ENCODE results near the gene SENP5.

Gene SENP5

GRCh38 chr3:196886144-196886543, 18.4 kb downstream of the SENP5 start:
- H3K9ac ChIP-seq (ENCODE audit: low read depth, low read length): no peak overlapping the region
- H3K27me3 ChIP-seq (ENCODE audit: insufficient read depth, low read length, poor library complexity): no peaks in the 10 kb centered on the region
- ATAC-seq (ENCODE audit: insufficient read depth, low read depth): no peak
- H3K36me3 ChIP-seq (ENCODE audit: insufficient read depth, low read length): peaks cover 50% of the 10 kb centered on the region
- peaks cover 96% of the 10 kb centered on the region for H3K79me2 ChIP-seq (ENCODE audit: insufficient read depth, low read length)
- no peak overlapping the region for H3K4me2 ChIP-seq (ENCODE audit: insufficient read depth, low read length)
- H3K4me1 ChIP-seq (ENCODE audit: insufficient read depth, low read length): no peaks in the 10 kb centered on the region
- DNase-seq: no peak
- H4K20me1 ChIP-seq (ENCODE audit: insufficient read depth, low read length): peaks cover 21% of the 10 kb centered on the region
- H3K9me3 ChIP-seq (ENCODE audit: insufficient read depth, low read length, severe bottlenecking): no peaks in the 10 kb centered on the region
- H2AFZ ChIP-seq (ENCODE audit: low read depth, low read length): no peak overlapping the region
- H3K4me3 ChIP-seq (ENCODE audit: low read depth in 1 of 2, low read length in 2 of 2): no peak overlapping the region
- TF ChIP-seq EZH2 (IDR thresholded peaks at IDR 0.05; ENCODE audit: borderline replicate concordance, low read depth, low read length, severe bottlenecking) (no peak), CTCF (IDR thresholded peaks at IDR 0.05; ENCODE audit: borderline replicate concordance, extremely low read depth, low read length, poor library complexity, severe bottlenecking) (no peak)
- H3K27ac ChIP-seq (ENCODE audit: low read length): no peak overlapping the region

GRCh38 chr3:196889844-196890708, 22.4 kb downstream of the SENP5 start:
- Histone ChIP-seq H3K27me3 (ENCODE audit: insufficient read depth, low read length, poor library complexity) (no peaks in the 10 kb centered on the region), H3K79me2 (ENCODE audit: insufficient read depth, low read length) (peaks cover 93% of the 10 kb centered on the region), H3K36me3 (ENCODE audit: insufficient read depth, low read length) (peaks cover 54% of the 10 kb centered on the region), H4K20me1 (ENCODE audit: insufficient read depth, low read length) (peaks cover 18% of the 10 kb centered on the region), H3K4me1 (ENCODE audit: insufficient read depth, low read length) (no peaks in the 10 kb centered on the region), H3K27ac (ENCODE audit: low read length) (no peak overlapping the region), H3K9me3 (ENCODE audit: insufficient read depth, low read length, severe bottlenecking) (no peaks in the 10 kb centered on the region), H2AFZ (ENCODE audit: low read depth, low read length) (no peak overlapping the region), H3K4me3 (ENCODE audit: low read depth in 1 of 2, low read length in 2 of 2) (no peak overlapping the region), H3K9ac (ENCODE audit: low read depth, low read length) (no peak overlapping the region), H3K4me2 (ENCODE audit: insufficient read depth, low read length) (no peak overlapping the region)
- ATAC-seq (ENCODE audit: insufficient read depth, low read depth) (no peak), DNase-seq (no peak)
- TF ChIP-seq CTCF (IDR thresholded peaks at IDR 0.05; ENCODE audit: borderline replicate concordance, extremely low read depth, low read length, poor library complexity, severe bottlenecking) (no peak), EZH2 (IDR thresholded peaks at IDR 0.05; ENCODE audit: borderline replicate concordance, low read depth, low read length, severe bottlenecking) (no peak)

- Histone ChIP-seq H3K4me3 (ENCODE audit: low read depth in 1 of 2, low read length in 2 of 2) (no peak overlapping the region), H3K9ac (ENCODE audit: low read depth, low read length) (no peak overlapping the region), H3K9me3 (ENCODE audit: insufficient read depth, low read length, severe bottlenecking) (no peaks in the 10 kb centered on the region), H4K20me1 (ENCODE audit: insufficient read depth, low read length) (peaks cover 7% of the 10 kb centered on the region; the same call in 1 of the 2 replicates), H3K27ac (ENCODE audit: low read length) (no peak overlapping the region), H3K79me2 (ENCODE audit: insufficient read depth, low read length) (peaks cover 75% of the 10 kb centered on the region), H2AFZ (ENCODE audit: low read depth, low read length) (no peak overlapping the region), H3K27me3 (ENCODE audit: insufficient read depth, low read length, poor library complexity) (no peaks in the 10 kb centered on the region), H3K36me3 (ENCODE audit: insufficient read depth, low read length) (peaks cover 23% of the 10 kb centered on the region; the same call in 1 of the 2 replicates), H3K4me2 (ENCODE audit: insufficient read depth, low read length) (no peak overlapping the region), H3K4me1 (ENCODE audit: insufficient read depth, low read length) (no peaks in the 10 kb centered on the region)
- TF ChIP-seq CTCF (IDR thresholded peaks at IDR 0.05; ENCODE audit: borderline replicate concordance, extremely low read depth, low read length, poor library complexity, severe bottlenecking) (no peak), EZH2 (IDR thresholded peaks at IDR 0.05; ENCODE audit: borderline replicate concordance, low read depth, low read length, severe bottlenecking) (no peak)
- DNase-seq (no peak), ATAC-seq (ENCODE audit: insufficient read depth, low read depth) (no peak)
These were observed 27.0 kb downstream of the SENP5 start for GRCh38 chr3:196894557-196895295.

Measured in DND-41 (cell line).